Ovary (tissue), 10 donors: ENCODE data around the gene ARHGEF11. TPM values are rescaled to one million over a fixed set of nuclear protein-coding genes. Genes with fewer than 3 reads are reported as not detected.

Experiments
- DNase-seq, 5 donors: peaks; one replicate each; pipeline ENCODE4 v3.0.0-alpha.2; 2019 to 2020
- H3K27ac ChIP-seq, 2 donors: fragments of 200-600 bp; one replicate each; pipeline versions ENCODE4 v1.5.1 to v1.8.0; 2019 to 2022
- H3K27me3 ChIP-seq: fragments of 200-600 bp; one replicate; pipeline ENCODE4 v1.8.0; 2022
- H3K36me3 ChIP-seq: fragments of 200-600 bp; sonication (generic); one replicate; pipeline ENCODE4 v1.5.1; 2019
- H3K4me1 ChIP-seq: one replicate; pipeline ENCODE4 v1.8.1; 2013; ENCODE audit warnings: mild to moderate bottlenecking, moderate library complexity; ENCODE audit not compliant: insufficient read depth
- H3K4me3 ChIP-seq: fragments of 200-600 bp; sonication (generic); one replicate; pipeline ENCODE4 v1.5.1; 2017
- H3K9me3 ChIP-seq, 2 donors: fragments of 200-600 bp in 1 of 2; sonication (generic) in 1 of 2; one replicate each; pipeline versions ENCODE4 v1.5.1 to v1.8.1; 2013 to 2019; ENCODE audit warnings: mild to moderate bottlenecking in 1 of 2, moderate library complexity in 1 of 2
- EP300 ChIP-seq: sonication (generic); formaldehyde crosslinking; IDR thresholded peaks from one replicate; pipeline ENCODE4 v1.6.1; 2017; ENCODE audit warnings: antibody characterized with exemption
- POLR2A ChIP-seq: fragments of 450-650 bp; IDR thresholded peaks from one replicate; pipeline ENCODE4 v1.6.1; 2017; ENCODE audit warnings: antibody characterized with exemption, mild to moderate bottlenecking, moderate library complexity
- WGBS, 3 donors: extraction: QIAGEN DNeasy Blood & Tissue Kit in 1 of 3; methylation state at CpG; one replicate each; pipeline versions ENCODE4 v1.1.5 to v1.1.7; 2013 to 2017; 5-methylcytosine and 5-hydroxymethylcytosine counted together
- intact Hi-C, 4 donors: fragments of 100-400 bp; cut with DNase I; formaldehyde crosslinking; loops; one replicate each; pipeline versions ENCODE4 v1.11.0 to v1.15.1; 2022 to 2023
- long read RNA-seq, 3 donors: library from polyadenylated mRNA in 2 of 3; unstranded in 2 of 3; transcript quantifications; one replicate each; pipeline ENCODE4 v2.0.0 and lab custom pipeline, GENCODE V29; 2021 to 2026
- polyA plus RNA-seq, 2 donors: library from polyadenylated mRNA; stranded (reverse); fragments of 200-250 nt in 1 of 2; fragments of 350-450 nt in 1 of 2; fragmentation: Illumina TruSeq in 1 of 2; extraction: RNeasy Lipid Tissue Mini Kit (QIAGEN cat#74804) in 1 of 2; gene quantifications; one replicate each; pipeline ENCODE4 v1.2.3, GENCODE V29; 2013 to 2014
- total RNA-seq, 7 donors: library from RNA; depleted of rRNA in 2 of 7; stranded (reverse); fragments of >200 nt in 2 of 7; fragmentation: NEBNext Ultra II Directional in 3 of 7; extraction: Animal tissue kit (Norgen Biotek cat#: 25700) in 3 of 7; gene quantifications; one replicate each; pipeline versions ENCODE4 v1.1.0 to v1.2.4, GENCODE V29; 2016 to 2023
- TF ChIP-seq, protein P1 (sequence below), 3 donors: fragments of 450-650 bp in 2 of 3; fragments of 200-600 bp in 1 of 3; IDR thresholded peaks; one replicate each; pipeline versions ENCODE4 v1.5.1 to v1.8.0; 2016 to 2022; ENCODE audit warnings: antibody characterized with exemption in 3 of 3, mild to moderate bottlenecking in 1 of 3
- donor health status: DM: no; HTN: no; CAD: no; lungs with moderate emphysema.
- donor health status: DM: no; HTN: no; CAD: no.
- donor health status: Bipolar disorder and iron deficiency.
- donor health status: DM: yes; HTN: yes; CAD: no.
- donor health status: DM: no; HTN: no; CAD: no.
- donor health status: DM: yes; HTN: yes; CAD: no.

Gene ARHGEF11, protein sequence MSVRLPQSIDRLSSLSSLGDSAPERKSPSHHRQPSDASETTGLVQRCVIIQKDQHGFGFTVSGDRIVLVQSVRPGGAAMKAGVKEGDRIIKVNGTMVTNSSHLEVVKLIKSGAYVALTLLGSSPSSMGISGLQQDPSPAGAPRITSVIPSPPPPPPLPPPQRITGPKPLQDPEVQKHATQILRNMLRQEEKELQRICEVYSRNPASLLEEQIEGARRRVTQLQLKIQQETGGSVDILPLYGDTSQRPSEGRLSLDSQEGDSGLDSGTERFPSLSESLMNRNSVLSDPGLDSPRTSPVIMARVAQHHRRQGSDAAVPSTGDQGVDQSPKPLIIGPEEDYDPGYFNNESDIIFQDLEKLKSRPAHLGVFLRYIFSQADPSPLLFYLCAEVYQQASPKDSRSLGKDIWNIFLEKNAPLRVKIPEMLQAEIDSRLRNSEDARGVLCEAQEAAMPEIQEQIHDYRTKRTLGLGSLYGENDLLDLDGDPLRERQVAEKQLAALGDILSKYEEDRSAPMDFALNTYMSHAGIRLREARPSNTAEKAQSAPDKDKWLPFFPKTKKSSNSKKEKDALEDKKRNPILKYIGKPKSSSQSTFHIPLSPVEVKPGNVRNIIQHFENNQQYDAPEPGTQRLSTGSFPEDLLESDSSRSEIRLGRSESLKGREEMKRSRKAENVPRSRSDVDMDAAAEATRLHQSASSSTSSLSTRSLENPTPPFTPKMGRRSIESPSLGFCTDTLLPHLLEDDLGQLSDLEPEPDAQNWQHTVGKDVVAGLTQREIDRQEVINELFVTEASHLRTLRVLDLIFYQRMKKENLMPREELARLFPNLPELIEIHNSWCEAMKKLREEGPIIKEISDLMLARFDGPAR (N-terminal part only)
- total RNA-seq (10 to 100 TPM; 17.3 to 43.9 (median 29.7) TPM), polyA plus RNA-seq (10 to 100 TPM; 14.3 to 19.0 TPM)
- long read RNA-seq, donor 1, partial matches to known transcripts: 2 of 5 reads
- long read RNA-seq, donor 1, other reads (novel, unspliced or antisense): 3 of 5 reads
- long read RNA-seq, donor 2, full-length matches to known transcripts: 1 of 23 reads
- long read RNA-seq, donor 2, partial matches to known transcripts: 22 of 23 reads
- long read RNA-seq, donor 2, other reads (novel, unspliced or antisense): 0 of 23 reads
- long read RNA-seq, donor 3, full-length matches to known transcripts: 9 of 68 reads
- long read RNA-seq, donor 3, partial matches to known transcripts: 37 of 68 reads
- long read RNA-seq, donor 3, other reads (novel, unspliced or antisense): 22 of 68 reads

DNA sequence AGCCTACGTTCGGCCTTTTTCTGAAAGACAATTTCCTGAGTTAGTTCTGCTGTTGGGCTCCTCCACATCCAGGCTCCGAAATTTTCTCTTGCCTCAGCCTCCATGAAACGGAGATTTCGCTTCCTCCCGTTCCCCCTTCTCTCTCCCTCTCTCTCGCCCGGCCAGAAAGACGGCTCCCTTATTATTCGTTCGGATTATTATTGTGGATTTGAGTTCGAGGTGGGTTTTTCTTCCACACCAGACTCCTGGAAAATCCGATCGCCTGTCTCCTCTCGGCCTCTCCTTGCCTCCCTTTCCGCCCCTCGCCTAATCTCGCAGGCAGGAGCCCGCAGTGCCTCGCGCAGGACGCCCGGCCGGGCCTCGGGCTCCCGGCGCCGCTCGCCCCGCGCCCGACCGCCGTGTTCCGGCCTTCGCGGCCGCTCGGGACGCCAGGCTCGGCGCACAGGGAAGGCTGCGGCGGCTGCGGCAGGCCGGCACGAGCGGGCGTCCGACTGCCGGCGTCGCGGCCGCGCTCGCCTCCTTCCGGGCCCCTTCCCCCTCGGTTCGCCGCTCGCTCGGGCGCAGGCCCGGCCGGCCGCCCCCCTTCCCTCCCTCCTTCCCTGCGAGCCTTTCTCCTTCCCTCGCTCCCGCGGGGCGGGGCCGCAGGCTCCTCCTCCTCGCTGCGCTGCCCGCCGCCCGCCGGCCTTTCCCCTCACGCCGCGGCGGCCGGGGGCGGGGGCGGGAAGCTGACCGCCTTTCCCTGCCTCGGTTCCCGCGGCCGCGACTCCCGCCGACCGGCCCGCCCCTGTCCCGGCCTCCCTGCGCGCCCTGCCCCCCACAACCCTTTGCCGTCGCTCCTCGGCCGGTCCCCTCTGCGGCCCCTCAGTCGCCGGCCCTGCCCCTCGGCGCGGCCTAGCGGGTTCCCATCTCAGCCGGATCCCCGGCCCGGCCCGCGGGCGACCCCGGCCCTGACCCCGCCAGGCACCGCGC, at the start of gene ARHGEF11:
Gene ARHGEF11 (minus strand): TSS at position 493 of the 969 bp plus-strand sequence. CDS start 1,412 bp downstream, outside the sequence.
- Histone ChIP-seq H3K4me3 (peak within 1 kb of the TSS; percentile 46), H3K27ac (peak within 1 kb of the TSS; percentile 82 to 91), H3K4me1 (peaks cover 25% of the 10 kb centered on the region), H3K9me3 (no peaks in the 10 kb centered on the region), H3K36me3 (no peaks in the 10 kb centered on the region), H3K27me3 (no peaks in the 10 kb centered on the region)
- TF ChIP-seq POLR2A: peak; percentile 44
- no peak for TF ChIP-seq EP300
- TF ChIP-seq, protein P1, sequence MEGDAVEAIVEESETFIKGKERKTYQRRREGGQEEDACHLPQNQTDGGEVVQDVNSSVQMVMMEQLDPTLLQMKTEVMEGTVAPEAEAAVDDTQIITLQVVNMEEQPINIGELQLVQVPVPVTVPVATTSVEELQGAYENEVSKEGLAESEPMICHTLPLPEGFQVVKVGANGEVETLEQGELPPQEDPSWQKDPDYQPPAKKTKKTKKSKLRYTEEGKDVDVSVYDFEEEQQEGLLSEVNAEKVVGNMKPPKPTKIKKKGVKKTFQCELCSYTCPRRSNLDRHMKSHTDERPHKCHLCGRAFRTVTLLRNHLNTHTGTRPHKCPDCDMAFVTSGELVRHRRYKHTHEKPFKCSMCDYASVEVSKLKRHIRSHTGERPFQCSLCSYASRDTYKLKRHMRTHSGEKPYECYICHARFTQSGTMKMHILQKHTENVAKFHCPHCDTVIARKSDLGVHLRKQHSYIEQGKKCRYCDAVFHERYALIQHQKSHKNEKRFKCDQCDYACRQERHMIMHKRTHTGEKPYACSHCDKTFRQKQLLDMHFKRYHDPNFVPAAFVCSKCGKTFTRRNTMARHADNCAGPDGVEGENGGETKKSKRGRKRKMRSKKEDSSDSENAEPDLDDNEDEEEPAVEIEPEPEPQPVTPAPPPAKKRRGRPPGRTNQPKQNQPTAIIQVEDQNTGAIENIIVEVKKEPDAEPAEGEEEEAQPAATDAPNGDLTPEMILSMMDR (IDR thresholded peaks at IDR 0.05): no peak
- peak; percentile 91 to 95 (median 92) for DNase-seq
- intact Hi-C loops: no loop called here
- WGBS, 3 donors: 0% methylated on average over 96 to 119 of the region's 120 CpGs

DNA sequence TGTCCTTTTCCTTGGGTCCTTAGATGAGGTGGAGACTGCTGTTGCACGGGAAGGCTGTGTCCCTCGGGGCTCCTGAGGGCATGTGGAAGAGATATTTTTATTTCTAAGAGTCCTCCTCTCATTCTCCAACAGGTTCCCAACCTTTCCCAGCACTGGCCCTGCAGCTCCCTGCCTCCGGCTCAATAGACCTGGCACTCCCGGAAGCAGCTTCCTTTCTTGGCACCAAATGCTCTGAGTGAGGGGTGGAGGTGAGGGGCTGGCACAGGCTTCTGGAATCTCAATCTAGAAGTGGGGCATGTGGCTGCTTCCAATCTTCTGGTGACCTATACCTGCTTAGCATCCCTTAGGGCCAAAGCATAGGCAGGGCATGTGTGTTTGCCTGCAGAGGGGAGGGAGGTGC, 49.5 kb upstream of the ARHGEF11 start:
- H3K36me3 ChIP-seq: no peaks in the 10 kb centered on the region
- no peaks in the 10 kb centered on the region for H3K27me3 ChIP-seq
- no peaks in the 10 kb centered on the region for H3K9me3 ChIP-seq
- WGBS, 3 donors: 56 to 69% (median 64%) methylated on average over 4 of the region's 4 CpGs
- intact Hi-C loops: loop anchor here in 1 of 4 donors (10.0 kb wide), 1 partner anchor 400 kb away; no protein-coding TSS in a partner anchor
- TF ChIP-seq, protein P1 (IDR thresholded peaks at IDR 0.05): no peak
- TF ChIP-seq POLR2A (no peak), EP300 (no peak)
- H3K27ac ChIP-seq: no peak overlapping the region
- DNase-seq: no peak
- no peak overlapping the region for H3K4me3 ChIP-seq
- H3K4me1 ChIP-seq: no peaks in the 10 kb centered on the region

DNA sequence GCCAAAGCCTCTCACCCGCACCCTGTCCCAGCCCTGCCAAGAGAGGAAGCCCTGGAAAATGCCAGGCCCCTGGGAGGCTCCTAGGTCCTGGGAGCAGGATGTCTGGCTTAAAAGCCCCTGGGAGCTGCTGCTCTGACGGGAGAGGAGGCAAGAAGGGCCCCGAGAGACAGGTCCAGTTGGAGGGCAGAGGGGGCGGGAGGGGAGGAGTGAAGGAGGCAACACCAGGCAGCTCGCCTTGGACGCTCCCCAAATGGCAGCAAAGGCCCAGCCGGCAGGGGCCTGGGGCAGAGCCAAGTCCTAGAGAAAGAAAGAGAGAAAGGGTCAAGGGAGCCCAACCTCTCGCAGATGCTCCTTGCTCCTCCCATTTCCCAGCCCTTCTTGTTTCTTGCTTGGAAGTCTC, 47.3 kb upstream of the ARHGEF11 start:
- WGBS, 3 donors: 8 to 12% (median 8%) methylated on average over 8 of the region's 8 CpGs
- Histone ChIP-seq H3K27me3 (no peaks in the 10 kb centered on the region), H3K4me3 (no peak overlapping the region), H3K27ac (peak overlapping the region in 1 of 2 donors; percentile 61), H3K36me3 (no peaks in the 10 kb centered on the region), H3K9me3 (no peaks in the 10 kb centered on the region), H3K4me1 (no peaks in the 10 kb centered on the region)
- intact Hi-C loops: loop anchor here in 1 of 4 donors (10.0 kb wide), 1 partner anchor 402 kb away; no protein-coding TSS in a partner anchor
- TF ChIP-seq EP300: no peak
- TF ChIP-seq, protein P1 (IDR thresholded peaks at IDR 0.05): no peak
- no peak for TF ChIP-seq POLR2A
- peak; percentile 70 to 92 (median 87) for DNase-seq
